Endothelial cell of umbilical vein (primary cell): ENCODE data around the gene PPP1R8. TPM values are rescaled to one million over a fixed set of nuclear protein-coding genes. Genes with fewer than 3 reads are reported as not detected.

Experiments used
- BruUV-seq: library from RNA; stranded (reverse); fragments of 400-500 nt; replicated peaks from 2 replicates; lab custom pipeline; 2021; lab: Mats Ljungman, UMichigan
- CTCF ChIA-PET: fragments of 300-600, 350-600 bp; sonication (Branson Sonifier 250); formaldehyde crosslinking; loops from one replicate; lab custom pipeline; 2021; ENCODE audit warnings: antibody characterized with exemption, inconsistent platforms; lab: Charles Lee
- POLR2A ChIA-PET: fragments of 300-600, 350-600 bp; sonication (Branson Sonifier 250); formaldehyde crosslinking; loops from one replicate; lab custom pipeline; 2021; ENCODE audit warnings: antibody characterized with exemption, inconsistent platforms; lab: Charles Lee
- DNase-seq: peaks from one replicate; pipeline ENCODE4 v3.0.0-alpha.2; 2011; ENCODE audit warnings: low read depth, low spot score
- FAIRE-seq: peaks from 2 replicates; lab custom pipeline; 2011; peaks lifted over from hg19 to GRCh38; lab: Jason Lieb, UNC
- H2AFZ ChIP-seq: 2 replicates; pipeline ENCODE4 v1.6.0; 2012; ENCODE audit warnings: low read depth, low read length, control low read depth, inconsistent platforms
- H3K27ac ChIP-seq: 2 replicates; pipeline ENCODE4 v1.5.1; 2011; ENCODE audit warnings: low read depth, mild to moderate bottlenecking, control low read depth, low read length, moderate library complexity; ENCODE audit not compliant: insufficient read depth
- H3K27me3 ChIP-seq, 2 experiments: 2 replicates each; pipeline versions ENCODE4 v1.6.0 to v1.6.1; 2011; ENCODE audit warnings: low read length in 2 of 2, mixed read lengths in 1 of 2; ENCODE audit not compliant: control insufficient read depth in 2 of 2, insufficient read depth in 2 of 2
- H3K36me3 ChIP-seq, 2 experiments: 2 replicates in 1 of 2; 3 replicates in 1 of 2; pipeline ENCODE4 v1.5.1; 2011; ENCODE audit warnings: low read length in 2 of 2, mild to moderate bottlenecking in 1 of 2, moderate library complexity in 1 of 2; ENCODE audit not compliant: control insufficient read depth in 2 of 2, insufficient read depth in 2 of 2; ENCODE audit errors: extremely low read depth in 1 of 2
- H3K4me1 ChIP-seq: 3 replicates; pipeline ENCODE4 v1.5.1; 2011; ENCODE audit warnings: mild to moderate bottlenecking, low read length; ENCODE audit not compliant: control insufficient read depth, insufficient read depth; ENCODE audit errors: extremely low read depth
- H3K4me2 ChIP-seq: 2 replicates; pipeline ENCODE4 v1.6.1; 2011; ENCODE audit warnings: low read length, control low read depth, mixed read lengths; ENCODE audit not compliant: insufficient read depth
- H3K4me3 ChIP-seq, 3 experiments: fragments of 200-600 bp in 1 of 3; sonication (generic), shearing (Covaris generic) in 1 of 3; replicated peaks in 1 of 3; 2 replicates each; pipeline ENCODE4 v1.5.1; 2011 to 2016; ENCODE audit warnings: control low read depth in 3 of 3, low read length in 3 of 3, mild to moderate bottlenecking in 2 of 3, inconsistent platforms in 1 of 3, low read depth in 1 of 3, moderate library complexity in 1 of 3; ENCODE audit not compliant: insufficient read depth in 1 of 3
- H3K79me2 ChIP-seq: 2 replicates; pipeline ENCODE4 v1.6.0; 2012; ENCODE audit warnings: low read length, inconsistent platforms; ENCODE audit not compliant: control insufficient read depth, insufficient read depth
- H3K9ac ChIP-seq: replicated peaks from 2 replicates; pipeline ENCODE3; 2011; ENCODE audit warnings: low read length, control low read depth; ENCODE audit not compliant: insufficient read depth; ENCODE audit errors: extremely low read depth
- H3K9me1 ChIP-seq: replicated peaks from 3 replicates; pipeline ENCODE4 v1.6.0; 2011; ENCODE audit warnings: mild to moderate bottlenecking, low read length; ENCODE audit not compliant: control insufficient read depth, insufficient read depth; ENCODE audit errors: extremely low read depth
- H3K9me3 ChIP-seq: replicated peaks from 2 replicates; pipeline ENCODE4 v1.5.1; 2012; ENCODE audit warnings: low read length, inconsistent platforms; ENCODE audit not compliant: control insufficient read depth, insufficient read depth
- H4K20me1 ChIP-seq: replicated peaks from 2 replicates; pipeline ENCODE3; 2011; ENCODE audit warnings: mild to moderate bottlenecking, low read length; ENCODE audit not compliant: control insufficient read depth, insufficient read depth; ENCODE audit errors: extremely low read depth
- EZH2 ChIP-seq: IDR thresholded peaks from 2 replicates; pipeline ENCODE4 v1.6.1; 2012; ENCODE audit warnings: borderline replicate concordance, low read depth, mild to moderate bottlenecking, moderate library complexity, low read length, inconsistent platforms; ENCODE audit not compliant: severe bottlenecking
- FOS ChIP-seq: IDR thresholded peaks from 2 replicates; pipeline ENCODE4 v1.6.1; 2011; ENCODE audit warnings: mild to moderate bottlenecking, low read length, moderate library complexity, borderline replicate concordance; ENCODE audit not compliant: insufficient read depth
- GATA2 ChIP-seq: IDR thresholded peaks from 2 replicates; pipeline ENCODE4 v1.7.0; 2011; ENCODE audit warnings: low read depth, mild to moderate bottlenecking, moderate library complexity, mixed read lengths, low read length; ENCODE audit not compliant: insufficient read length, insufficient read depth
- JUN ChIP-seq: IDR thresholded peaks from 2 replicates; pipeline ENCODE4 v1.6.1; 2011; ENCODE audit warnings: borderline replicate concordance, low read depth; ENCODE audit not compliant: insufficient read length, insufficient read depth
- MYC ChIP-seq: IDR thresholded peaks from one replicate; pipeline ENCODE4 v1.6.1; 2011; ENCODE audit warnings: mild to moderate bottlenecking, low read depth, low read length
- POLR2A ChIP-seq: IDR thresholded peaks from 2 replicates; pipeline ENCODE4 v1.6.1; 2012; ENCODE audit warnings: low read depth, mild to moderate bottlenecking, control low read depth, low read length
- POLR2AphosphoS5 ChIP-seq: IDR thresholded peaks from 2 replicates; pipeline ENCODE4 v1.6.1; 2012; ENCODE audit warnings: low read depth, mild to moderate bottlenecking, control low read depth, low read length, moderate library complexity; ENCODE audit not compliant: insufficient read depth
- dilution Hi-C: fragments of 300-500 bp; cut with MboI; formaldehyde crosslinking; loops from one replicate; pipeline ENCODE4 v1.15.0; 2019; ENCODE audit warnings: low sequenced_read_pairs; ENCODE audit not compliant: extremely low pct_ligation_motif_present
- intact Hi-C: fragments of 100-400 bp; cut with micrococcal nuclease; formaldehyde crosslinking; loops from one replicate; pipeline ENCODE4 v1.10.0; 2022
- polyA plus RNA-seq, 4 experiments: library from polyadenylated mRNA; depleted of rRNA in 3 of 4; stranded (reverse) in 3 of 4; unstranded in 1 of 4; fragments of >200 nt; gene quantifications; 2 replicates each; pipeline versions ENCODE4 v1.2.1 to v1.2.3, GENCODE V29; 2011 to 2012; ENCODE audit warnings: missing spikeins in 1 of 4
- total RNA-seq: library from RNA; stranded (reverse); gene quantifications from 2 replicates; pipeline ENCODE4 v1.2.3, GENCODE V29; 2021
- TF ChIP-seq, protein P1 (sequence below): IDR thresholded peaks from 2 replicates; pipeline ENCODE4 v1.6.1; 2011; ENCODE audit not compliant: insufficient read depth, insufficient read length
- TF ChIP-seq, protein P2 (sequence below), 2 donors: IDR thresholded peaks; 1 replicate in 1 of 2; 2 replicates in 1 of 2; pipeline ENCODE4 v1.5.1; 2011; ENCODE audit warnings: low read length in 2 of 2, mild to moderate bottlenecking in 2 of 2, moderate library complexity in 2 of 2, control low read depth in 1 of 2, inconsistent platforms in 1 of 2, low read depth in 1 of 2; ENCODE audit not compliant: insufficient read depth in 1 of 2; ENCODE audit errors: extremely low read depth in 1 of 2

Gene PPP1R8
- total and polyA plus RNA-seq, 2 donors (not counting 3 experiments of a cell fraction or from before 2014, with no cell fraction given), result 39.0 to 48.5 TPM

DNA sequence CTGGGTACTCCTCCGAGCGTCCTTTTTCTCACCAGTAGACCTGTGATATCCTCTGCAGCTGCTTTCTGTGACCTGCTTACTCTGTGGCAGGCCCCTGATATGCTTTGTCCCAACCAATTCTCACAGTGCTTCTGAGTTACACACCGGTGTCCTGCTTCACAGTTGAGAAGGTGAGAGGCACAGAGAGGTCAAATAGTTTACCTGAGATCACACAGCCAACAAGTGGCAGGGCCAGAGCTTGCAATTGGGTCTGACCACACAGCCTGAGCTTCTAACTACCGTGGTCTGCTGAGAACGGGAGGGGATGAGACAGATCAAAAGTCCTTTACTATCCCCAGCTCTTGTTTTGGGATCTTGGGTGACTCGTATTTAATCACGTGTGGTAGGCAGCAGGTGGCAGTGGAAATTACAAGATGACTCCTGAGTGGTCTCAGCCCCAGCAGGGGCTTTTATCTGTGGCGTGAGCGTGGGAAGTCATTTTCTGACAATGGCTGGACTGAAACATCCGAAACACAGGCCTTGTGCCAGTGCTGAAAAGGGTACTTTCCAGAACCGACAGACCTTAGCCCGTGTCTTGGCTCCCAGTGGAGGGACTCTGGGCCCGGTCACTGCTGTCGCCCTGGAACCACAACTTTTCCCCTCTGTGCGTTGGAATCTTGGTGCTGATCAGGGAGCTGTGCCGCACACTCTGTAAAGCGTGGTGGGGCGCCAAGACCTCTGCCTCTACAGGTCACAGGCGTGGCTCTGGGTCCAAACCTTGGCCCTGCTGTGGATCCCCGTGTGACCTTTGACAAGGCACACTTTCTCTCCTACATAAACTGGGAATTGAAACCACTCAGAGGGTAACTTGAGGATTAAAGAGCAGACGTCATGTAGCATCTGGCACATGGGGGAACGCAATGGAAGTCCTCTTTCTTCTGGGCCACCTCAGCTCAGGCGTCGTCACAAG, 53.7 kb downstream of the PPP1R8 start:
- Histone ChIP-seq H3K79me2 (no peaks in the 10 kb centered on the region), H3K36me3 (peaks cover 0 to 7% of the 10 kb centered on the region in 2 experiments), H3K9me1 (no peaks in the 10 kb centered on the region), H2AFZ (no peak overlapping the region), H3K27me3 (no peaks in the 10 kb centered on the region), H3K4me3 (no peak overlapping the region), H3K27ac (no peak overlapping the region), H4K20me1 (no peaks in the 10 kb centered on the region), H3K4me1 (no peaks in the 10 kb centered on the region), H3K9ac (no peak overlapping the region), H3K4me2 (no peak overlapping the region), H3K9me3 (no peaks in the 10 kb centered on the region)
- ChIA-PET POLR2A (no interaction called here), CTCF (interaction anchor here (1.2 to 1.6 kb wide), 2 partner anchors 27 to 325 kb away, joined by 5 to 6 read pairs; no protein-coding TSS in a partner anchor)
- dilution Hi-C loops, result no loop called here
- no TSS peak for BruUV-seq
- intact Hi-C loops, result no loop called here
- FAIRE-seq (no peak), DNase-seq (no peak)
- TF ChIP-seq POLR2A (no peak), JUN (no peak), MYC (no peak), GATA2 (no peak), EZH2 (no peak), FOS (no peak), POLR2AphosphoS5 (no peak)
- TF ChIP-seq, protein P1, sequence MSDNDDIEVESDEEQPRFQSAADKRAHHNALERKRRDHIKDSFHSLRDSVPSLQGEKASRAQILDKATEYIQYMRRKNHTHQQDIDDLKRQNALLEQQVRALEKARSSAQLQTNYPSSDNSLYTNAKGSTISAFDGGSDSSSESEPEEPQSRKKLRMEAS, result no peak
- TF ChIP-seq, protein P2, sequence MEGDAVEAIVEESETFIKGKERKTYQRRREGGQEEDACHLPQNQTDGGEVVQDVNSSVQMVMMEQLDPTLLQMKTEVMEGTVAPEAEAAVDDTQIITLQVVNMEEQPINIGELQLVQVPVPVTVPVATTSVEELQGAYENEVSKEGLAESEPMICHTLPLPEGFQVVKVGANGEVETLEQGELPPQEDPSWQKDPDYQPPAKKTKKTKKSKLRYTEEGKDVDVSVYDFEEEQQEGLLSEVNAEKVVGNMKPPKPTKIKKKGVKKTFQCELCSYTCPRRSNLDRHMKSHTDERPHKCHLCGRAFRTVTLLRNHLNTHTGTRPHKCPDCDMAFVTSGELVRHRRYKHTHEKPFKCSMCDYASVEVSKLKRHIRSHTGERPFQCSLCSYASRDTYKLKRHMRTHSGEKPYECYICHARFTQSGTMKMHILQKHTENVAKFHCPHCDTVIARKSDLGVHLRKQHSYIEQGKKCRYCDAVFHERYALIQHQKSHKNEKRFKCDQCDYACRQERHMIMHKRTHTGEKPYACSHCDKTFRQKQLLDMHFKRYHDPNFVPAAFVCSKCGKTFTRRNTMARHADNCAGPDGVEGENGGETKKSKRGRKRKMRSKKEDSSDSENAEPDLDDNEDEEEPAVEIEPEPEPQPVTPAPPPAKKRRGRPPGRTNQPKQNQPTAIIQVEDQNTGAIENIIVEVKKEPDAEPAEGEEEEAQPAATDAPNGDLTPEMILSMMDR (IDR thresholded peaks at IDR 0.05; ENCODE audit: extremely low read depth in 1 of 2, insufficient read depth in 1 of 2, low read depth in 1 of 2, low read length in 2 of 2), result no peak
